ENCODE data around the gene DNAI7. TPM values are rescaled to one million over a fixed set of nuclear protein-coding genes. Genes with fewer than 3 reads are reported as not detected.

The DNAI7 gene
- total RNA-seq, 1 donor from 2014 or later, result not detected

DNA sequence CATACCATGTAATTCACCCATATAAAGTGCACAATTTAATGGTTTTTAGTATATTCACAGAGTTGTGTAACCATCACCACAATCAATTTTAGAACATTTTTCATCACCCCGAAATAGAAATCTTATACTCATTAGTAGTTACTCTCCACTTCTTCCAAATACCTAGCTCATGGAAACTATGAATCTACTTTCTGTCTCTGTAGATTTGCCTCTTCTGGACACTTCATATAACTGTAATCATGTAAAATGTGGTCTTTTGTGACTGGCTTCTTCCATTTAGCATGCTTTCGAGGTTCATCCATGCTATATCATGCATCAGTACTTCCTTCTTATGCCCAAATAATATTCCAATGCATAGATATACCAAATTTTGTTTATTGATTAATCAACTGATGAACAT, 10.8 kb downstream of the DNAI7 start:
- DNase-seq, result no peak

GRCh38 chr12:25182765-25183164, 12.2 kb downstream of the DNAI7 start:
- no peak for DNase-seq

DNA sequence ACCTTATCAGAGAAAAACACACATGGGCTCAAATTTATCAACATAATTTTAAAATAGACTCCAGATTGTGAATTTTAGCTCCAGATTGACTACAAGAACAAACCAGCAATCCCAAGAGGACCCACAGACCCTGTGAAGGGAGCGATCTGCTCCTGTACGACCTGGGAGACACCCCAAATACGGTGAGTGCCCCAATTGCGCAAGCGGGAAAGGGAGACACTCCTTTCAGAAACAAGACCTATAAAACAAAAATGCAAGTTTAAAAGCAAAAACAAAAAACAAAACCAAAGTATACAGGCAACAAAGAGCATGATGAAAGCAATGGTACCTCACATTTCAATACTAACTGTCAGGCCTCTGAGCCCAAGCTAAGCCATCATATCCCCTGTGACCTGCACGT, 32.1 kb downstream of the DNAI7 start:
- no peak for DNase-seq

DNA sequence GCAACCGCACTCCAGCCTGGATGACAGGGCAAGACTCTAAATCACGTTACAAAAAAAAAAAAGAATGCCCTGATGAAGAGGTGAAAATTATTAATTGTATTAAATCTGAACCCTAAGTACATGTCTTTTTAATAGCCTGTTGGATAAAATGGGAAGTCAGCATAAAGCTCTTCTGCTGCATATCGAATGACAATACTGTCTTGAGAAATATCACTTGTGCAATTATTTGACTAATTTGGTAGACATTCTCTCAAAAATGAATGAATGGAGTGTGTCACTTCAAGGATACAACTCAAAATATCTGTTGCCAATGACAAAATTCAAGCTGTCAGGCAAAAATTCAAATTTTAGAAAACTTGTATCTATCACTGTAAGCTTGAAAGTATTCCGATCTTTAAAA, 38.9 kb downstream of the DNAI7 start:
- no peak for DNase-seq

DNA sequence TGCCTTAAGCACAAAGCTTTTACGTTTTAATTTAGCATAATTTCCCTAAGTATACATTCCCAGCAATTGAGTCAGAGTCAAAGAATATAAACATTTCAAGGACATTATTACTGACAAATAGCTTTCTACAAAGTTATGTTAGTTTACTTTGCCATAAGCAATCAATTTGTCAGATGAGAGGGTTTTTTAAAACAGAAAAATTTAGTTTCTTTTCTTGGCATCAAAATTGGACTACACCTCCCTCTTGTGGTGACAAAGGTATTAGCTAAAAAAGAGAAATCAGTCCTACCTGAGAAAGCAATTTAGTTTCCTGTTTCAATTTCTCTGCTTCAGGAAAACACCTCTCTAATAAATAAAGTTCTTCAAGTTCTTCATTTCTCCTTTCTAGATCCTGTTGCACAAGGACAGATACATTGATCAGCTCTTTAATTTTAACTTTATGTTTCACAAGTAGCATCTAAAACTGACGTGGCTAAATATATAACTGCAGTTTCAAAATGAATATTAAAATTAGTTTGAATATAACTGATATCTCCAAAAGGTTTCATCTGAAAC, 39.9 kb downstream of the DNAI7 start:
- peak; percentile 52 for DNase-seq

- DNase-seq, result no peak
Observed at GRCh38 chr12:25152055-25152454, 42.9 kb downstream of the DNAI7 start.

- DNase-seq, result peak; percentile 90
Observed at GRCh38 chr12:25151476-25151875, 43.5 kb downstream of the DNAI7 start.

DNA sequence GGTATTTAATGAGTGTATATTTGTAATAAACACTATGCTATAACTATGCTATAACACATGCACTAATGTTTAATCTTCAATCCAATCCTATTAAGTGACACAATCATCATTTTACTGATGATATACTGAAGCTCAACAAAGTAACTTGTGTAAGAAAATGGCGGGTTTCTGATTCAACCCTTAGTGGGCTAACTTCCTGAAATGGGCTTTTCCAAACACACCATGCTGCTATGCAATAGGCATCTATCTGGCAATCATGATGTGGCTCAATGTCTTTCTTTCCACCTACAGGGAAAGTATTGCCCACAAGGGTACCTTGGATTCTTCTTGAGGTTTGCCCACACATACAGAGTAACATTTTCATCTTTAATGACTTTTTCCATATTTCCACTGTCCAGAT, 48.3 kb downstream of the DNAI7 start:
- DNase-seq, result no peak

DNA sequence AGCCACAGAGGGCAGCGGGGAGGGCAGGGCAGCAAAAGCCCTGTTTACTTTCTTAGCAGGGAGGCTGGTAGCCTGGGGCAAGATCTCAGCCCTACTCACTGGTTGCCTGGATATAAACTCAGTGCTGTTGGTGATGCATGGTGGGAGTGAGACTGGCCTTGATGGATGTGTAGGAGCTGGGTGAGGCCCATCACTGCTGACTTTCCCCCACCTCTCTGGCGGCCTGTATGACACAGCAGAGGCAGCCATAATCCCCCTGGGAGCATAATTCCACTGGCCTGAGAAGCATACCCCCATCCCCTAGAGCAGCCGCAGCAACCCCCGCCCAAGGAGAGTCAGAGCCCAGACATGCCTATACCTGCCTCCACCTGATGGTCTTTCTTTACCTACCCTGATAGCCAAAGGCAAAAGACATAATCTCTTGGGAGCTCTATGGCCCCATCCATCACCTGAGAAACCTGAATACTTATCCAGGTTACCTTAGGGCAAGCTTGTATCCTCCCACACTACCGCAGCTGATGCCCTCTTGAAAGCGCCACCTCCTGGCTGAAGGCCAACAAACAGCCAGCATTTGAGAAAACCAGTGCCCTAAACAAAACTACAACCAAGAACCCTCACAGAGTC, 59.3 kb downstream of the DNAI7 start:
- no peak for DNase-seq

GRCh38 chr12:25131270-25131669, 63.7 kb downstream of the DNAI7 start:
- DNase-seq, result no peak

GRCh38 chr12:25130741-25131188, 64.2 kb downstream of the DNAI7 start:
- DNase-seq, result peak; percentile 61

DNA sequence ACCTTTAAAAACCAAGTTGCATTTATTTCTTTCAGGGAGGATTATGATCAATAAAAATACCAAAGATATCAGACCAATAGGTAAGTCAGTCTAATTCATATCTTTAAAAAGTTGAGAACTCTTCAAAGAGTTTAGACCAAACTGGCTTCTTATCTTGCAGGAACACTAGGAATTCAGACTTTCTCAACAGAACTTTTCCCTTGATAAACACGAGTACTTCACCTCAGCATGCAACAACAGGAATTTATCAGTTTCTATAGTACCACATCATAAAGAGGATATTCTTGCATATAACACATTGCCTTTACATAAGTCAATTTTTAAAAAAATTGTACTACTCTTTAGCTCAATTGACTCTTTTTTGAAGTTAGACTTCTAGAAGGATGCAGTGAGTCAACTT, 68.2 kb downstream of the DNAI7 start:
- no peak for DNase-seq

DNA sequence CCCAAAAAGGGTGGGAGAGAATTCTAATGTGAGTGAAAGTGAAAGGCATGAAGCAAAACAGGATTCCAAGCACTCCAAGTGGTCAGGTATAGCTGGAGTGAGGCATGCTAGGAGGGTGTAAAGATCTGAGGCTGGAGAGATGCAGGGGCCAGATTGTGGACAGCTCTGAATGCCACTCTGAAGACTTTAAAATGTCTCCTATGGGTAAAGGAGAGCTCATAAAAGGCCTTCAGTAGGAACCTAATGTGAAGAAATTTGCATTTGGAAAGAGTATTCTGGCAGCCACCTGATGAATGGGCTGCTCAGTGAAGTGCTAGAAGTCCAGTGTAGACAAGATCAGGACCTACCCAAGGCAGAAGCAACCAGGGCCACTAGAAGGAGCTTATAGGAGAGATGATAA, 68.9 kb downstream of the DNAI7 start:
- DNase-seq, result no peak

GRCh38 chr12:25124493-25124892, 70.5 kb downstream of the DNAI7 start:
- no peak for DNase-seq

DNA sequence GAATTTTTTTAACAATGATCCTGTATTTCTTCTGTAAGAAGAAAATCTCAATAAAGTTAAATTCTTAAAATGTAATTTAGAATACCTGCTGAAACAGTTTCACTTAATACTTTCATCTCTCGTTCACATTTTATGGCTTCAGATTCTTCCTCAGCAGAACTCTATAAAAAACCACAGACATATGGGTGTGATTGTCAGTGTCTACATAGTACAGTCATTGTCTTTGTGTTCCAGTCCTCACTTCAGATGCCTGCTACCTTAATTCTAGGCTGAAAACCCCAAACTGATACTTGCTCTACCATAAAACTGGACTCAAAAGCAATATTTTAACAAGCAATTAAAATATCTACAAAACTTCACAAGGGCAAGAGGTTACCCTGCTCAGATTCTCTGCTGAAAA, 71.8 kb downstream of the DNAI7 start:
- no peak for DNase-seq

DNA sequence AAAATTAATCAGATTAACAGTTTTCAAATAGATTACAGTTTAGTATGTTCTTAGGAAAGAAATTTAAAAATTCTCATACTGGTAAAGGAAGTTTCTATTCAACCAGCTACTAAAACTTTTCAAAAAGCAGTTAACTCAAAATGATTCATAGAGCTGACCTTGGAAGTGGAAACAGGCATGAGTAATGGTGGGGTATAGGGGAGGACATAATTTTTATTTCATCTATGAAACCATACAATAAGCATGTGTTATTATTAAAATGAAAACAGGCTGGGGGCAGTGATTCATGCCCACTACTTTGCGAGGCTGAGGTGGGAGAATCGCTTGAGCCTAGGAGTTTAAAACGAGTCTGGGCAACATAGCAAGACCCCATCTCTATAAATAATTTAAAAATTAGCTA, 73.0 kb downstream of the DNAI7 start:
- no peak for DNase-seq

- DNase-seq, result no peak
Observed at GRCh38 chr12:25121110-25121509, 73.8 kb downstream of the DNAI7 start.

DNA sequence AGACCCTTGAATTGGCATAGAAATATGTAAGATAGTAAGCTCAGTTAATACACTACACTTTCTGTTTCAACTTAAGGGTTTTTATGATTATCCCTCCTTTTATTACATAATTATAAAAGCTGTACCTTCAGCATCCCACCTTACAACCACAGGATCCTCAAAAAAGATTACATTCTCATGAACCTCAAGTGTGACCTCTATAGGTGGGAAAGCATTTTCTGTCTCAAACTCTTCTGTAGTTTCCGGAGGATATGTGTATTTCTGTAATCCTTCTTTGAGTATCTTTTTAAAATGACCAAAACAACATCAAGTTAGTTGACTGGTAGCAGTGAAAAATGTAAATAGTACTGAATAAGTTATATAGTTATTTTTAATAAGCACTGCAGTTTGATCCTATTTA, 75.9 kb downstream of the DNAI7 start:
- DNase-seq, result peak; percentile 14

GRCh38 chr12:25115677-25116076, 79.3 kb downstream of the DNAI7 start:
- no peak for DNase-seq

- no peak for DNase-seq
Observed at GRCh38 chr12:25113651-25114050, 81.3 kb downstream of the DNAI7 start.

DNA sequence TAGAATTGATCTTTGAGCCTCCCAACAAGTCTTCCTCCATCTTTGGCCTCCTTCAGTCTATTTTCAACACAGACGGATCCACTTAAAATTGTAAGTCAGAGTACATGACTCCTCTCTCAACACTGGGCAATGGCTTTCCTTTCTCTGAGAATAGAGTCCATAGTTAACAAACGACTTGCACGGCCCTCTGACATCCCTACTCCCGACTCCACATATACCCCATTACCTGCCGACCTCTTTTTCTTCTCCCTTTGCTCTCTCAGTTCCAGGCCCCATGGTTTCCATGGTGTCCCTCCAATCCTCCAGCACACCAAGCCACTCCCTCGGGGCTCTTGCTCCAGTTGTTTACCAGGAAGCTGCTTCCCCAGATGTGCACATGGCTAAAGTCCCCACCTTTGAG, 84.7 kb downstream of the DNAI7 start:
- no peak for DNase-seq

DNA sequence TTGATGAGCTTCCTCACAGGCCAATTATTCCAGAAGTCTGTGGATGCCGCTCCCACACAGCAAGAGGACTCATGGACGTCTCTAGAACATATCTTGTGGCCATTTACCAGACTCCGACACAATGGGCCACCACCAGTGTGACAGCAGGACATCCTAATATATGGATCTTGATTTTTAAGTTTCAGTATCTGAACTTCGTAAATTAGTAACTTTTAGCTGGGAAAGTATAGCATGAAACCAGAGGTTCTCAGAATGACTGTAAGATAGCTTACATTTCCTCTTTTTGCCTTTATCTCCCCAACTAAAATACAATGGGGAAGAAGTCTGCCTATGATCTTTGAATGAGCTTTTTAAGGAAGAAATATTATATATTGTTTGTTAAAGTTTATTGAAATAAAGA, 87.0 kb downstream of the DNAI7 start:
- no peak for DNase-seq

- no peak for DNase-seq
Observed at GRCh38 chr12:25106818-25107217, 88.1 kb downstream of the DNAI7 start.

DNA sequence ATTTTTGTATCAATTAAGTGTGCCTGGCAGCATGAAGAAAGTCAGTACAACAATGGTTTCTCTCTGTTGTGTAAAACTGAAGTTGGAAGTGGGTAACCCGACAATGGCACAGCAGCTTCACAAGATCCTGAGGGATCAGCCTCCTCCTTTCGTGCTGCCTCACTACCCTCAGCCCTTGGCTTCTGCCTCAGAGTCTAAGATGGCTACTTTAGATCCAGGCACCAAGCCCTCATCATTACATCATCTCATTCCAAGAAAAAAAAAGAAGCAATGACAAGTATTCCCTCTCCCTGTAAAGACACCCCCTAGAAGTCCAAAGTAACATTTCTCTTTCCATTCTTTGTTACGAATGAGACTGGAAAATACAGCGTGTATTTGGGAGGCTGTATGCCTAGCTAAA, 92.6 kb downstream of the DNAI7 start:
- DNase-seq, result no peak

DNA sequence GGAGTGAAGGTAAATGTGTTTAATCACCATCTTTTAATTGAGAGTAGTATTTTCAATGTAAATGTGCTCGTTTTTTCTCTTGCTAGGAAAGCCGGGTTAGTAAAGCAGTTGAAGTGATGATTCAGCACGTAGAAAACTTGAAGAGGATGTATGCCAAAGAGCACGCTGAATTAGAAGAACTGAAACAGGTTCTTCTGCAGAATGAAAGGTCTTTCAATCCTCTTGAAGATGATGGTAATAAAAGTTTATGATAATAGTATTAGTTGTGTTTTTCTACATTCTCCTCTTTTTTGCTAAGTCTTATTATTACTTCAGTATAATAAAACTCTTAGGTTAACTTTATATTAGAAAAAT, 93.9 kb downstream of the DNAI7 start:
- no peak for DNase-seq

All from dermis blood vessel endothelial cell (primary cell).